RWPE1 (cell line): ENCODE data around the gene TEX52.

ENCODE experiments used
- CTCF ChIA-PET: fragments of 350-600 bp; sonication (Branson Sonifier 250); formaldehyde crosslinking; extraction: SDS; loops from one replicate; lab custom pipeline; 2021; lab: Yijun Ruan, JAX
- POLR2A ChIA-PET: fragments of 400-600 bp; formaldehyde crosslinking; extraction: SDS; loops from one replicate; lab custom pipeline; 2020; ENCODE audit warnings: antibody characterized with exemption; ENCODE audit not compliant: low non-redundant PET; lab: Yijun Ruan, JAX
- DNase-seq: peaks from one replicate; pipeline ENCODE4 v3.0.0; 2012; ENCODE audit warnings: low spot score
- H3K27ac ChIP-seq: fragments of 450-650 bp; 2 replicates; pipeline ENCODE4 v1.5.1; 2017
- CTCF ChIP-seq: fragments of 450-650 bp; conservative IDR thresholded peaks from 2 replicates; pipeline ENCODE4 v1.5.1; 2017; ENCODE audit warnings: low read depth, mild to moderate bottlenecking

TEX52 gene

GRCh38 chr12:2826721-2827515, 29.9 kb downstream of the TEX52 start:
- ChIA-PET POLR2A (no interaction called here), CTCF (no interaction called here)
- H3K27ac ChIP-seq = no peak overlapping the region
- no peak for DNase-seq
- no peak for TF ChIP-seq CTCF

GRCh38 chr12:2826036-2826435, 30.8 kb downstream of the TEX52 start:
- CTCF ChIA-PET = no interaction called here
- no peak for DNase-seq
- no peak overlapping the region for H3K27ac ChIP-seq
- POLR2A ChIA-PET = no interaction called here
- TF ChIP-seq CTCF = no peak

- TF ChIP-seq CTCF = no peak
- DNase-seq = no peak
- no peak overlapping the region for H3K27ac ChIP-seq
- ChIA-PET CTCF (no interaction called here), POLR2A (no interaction called here)
Observed at GRCh38 chr12:2825132-2825531, 31.7 kb downstream of the TEX52 start.

GRCh38 chr12:2824541-2824940, 32.3 kb downstream of the TEX52 start:
- no peak overlapping the region for H3K27ac ChIP-seq
- DNase-seq = no peak
- TF ChIP-seq CTCF = no peak
- ChIA-PET CTCF (interaction anchor here (0.6 kb wide), 1 partner anchor 1977 kb away, joined by 6 read pairs; no protein-coding TSS in a partner anchor), POLR2A (no interaction called here)

GRCh38 chr12:2823483-2823882, 33.4 kb downstream of the TEX52 start:
- ChIA-PET CTCF (interaction anchor here (0.6 kb wide), 1 partner anchor 83 kb away, joined by 3 read pairs; no protein-coding TSS in a partner anchor), POLR2A (no interaction called here)
- no peak overlapping the region for H3K27ac ChIP-seq
- no peak for DNase-seq
- no peak for TF ChIP-seq CTCF

- CTCF ChIA-PET = no interaction called here
- POLR2A ChIA-PET = no interaction called here
- no peak for DNase-seq
- TF ChIP-seq CTCF = no peak
- no peak overlapping the region for H3K27ac ChIP-seq
Observed at GRCh38 chr12:2820432-2820831, 36.4 kb downstream of the TEX52 start.
